OCI-LY3 (cell line): ENCODE data around the gene KREMEN1.

Source experiments
- EZH2phosphoT487 ChIP-seq: fragments of 200-600 bp; shearing (Covaris generic); IDR thresholded peaks from 2 replicates; pipeline ENCODE4 v1.6.1; 2018; ENCODE audit warnings: antibody characterized with exemption, mixed run types, low read depth
- TF ChIP-seq, protein P1 (sequence below): fragments of 200-600, 300-600 bp; sonication (generic); IDR thresholded peaks from 2 replicates; pipeline ENCODE4 v1.5.1; 2014; ENCODE audit warnings: antibody characterized with exemption, low read length, low read depth

DNA sequence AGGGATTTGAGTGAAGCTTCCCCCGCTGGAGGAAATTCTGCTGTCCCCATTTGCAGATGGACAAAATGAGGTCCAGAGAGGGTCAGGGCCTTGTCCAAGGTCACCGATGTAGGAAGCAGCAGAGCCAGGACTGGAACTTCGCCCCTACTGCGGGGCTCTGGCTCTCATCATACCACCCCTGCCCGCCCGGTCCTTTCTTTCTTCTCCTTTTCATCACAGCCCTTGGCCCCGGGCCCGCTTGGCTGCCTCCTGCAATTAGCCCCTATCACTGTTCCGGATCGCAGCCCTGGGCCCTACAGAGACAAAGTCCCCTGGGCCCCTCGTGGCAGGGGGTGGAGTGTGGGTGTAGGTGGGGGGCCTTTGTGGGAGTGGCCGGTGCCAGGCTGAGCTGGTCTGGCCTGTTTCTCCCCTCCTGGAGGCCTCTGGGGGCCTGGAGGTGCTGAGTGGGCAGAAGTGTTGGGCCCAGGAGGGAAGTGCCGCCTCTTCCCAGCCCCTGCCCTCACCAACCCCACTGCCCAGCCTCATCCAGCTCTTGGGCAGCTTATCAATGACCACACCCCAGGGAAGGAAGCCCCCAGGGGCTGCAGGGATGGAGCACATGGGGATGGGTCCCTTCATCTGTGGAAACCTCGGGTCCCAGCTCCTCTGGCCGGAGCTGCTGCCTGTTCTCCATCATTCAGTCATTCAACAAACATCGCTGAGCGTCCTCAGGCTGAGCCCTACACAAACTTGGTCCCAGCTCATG lies 136.2 kb downstream of the KREMEN1 start:
- TF ChIP-seq, protein P1, sequence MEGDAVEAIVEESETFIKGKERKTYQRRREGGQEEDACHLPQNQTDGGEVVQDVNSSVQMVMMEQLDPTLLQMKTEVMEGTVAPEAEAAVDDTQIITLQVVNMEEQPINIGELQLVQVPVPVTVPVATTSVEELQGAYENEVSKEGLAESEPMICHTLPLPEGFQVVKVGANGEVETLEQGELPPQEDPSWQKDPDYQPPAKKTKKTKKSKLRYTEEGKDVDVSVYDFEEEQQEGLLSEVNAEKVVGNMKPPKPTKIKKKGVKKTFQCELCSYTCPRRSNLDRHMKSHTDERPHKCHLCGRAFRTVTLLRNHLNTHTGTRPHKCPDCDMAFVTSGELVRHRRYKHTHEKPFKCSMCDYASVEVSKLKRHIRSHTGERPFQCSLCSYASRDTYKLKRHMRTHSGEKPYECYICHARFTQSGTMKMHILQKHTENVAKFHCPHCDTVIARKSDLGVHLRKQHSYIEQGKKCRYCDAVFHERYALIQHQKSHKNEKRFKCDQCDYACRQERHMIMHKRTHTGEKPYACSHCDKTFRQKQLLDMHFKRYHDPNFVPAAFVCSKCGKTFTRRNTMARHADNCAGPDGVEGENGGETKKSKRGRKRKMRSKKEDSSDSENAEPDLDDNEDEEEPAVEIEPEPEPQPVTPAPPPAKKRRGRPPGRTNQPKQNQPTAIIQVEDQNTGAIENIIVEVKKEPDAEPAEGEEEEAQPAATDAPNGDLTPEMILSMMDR: no peak
- no peak for TF ChIP-seq EZH2phosphoT487
